Neural progenitor cell (in vitro differentiated cells): Measurements from ENCODE around the gene STKLD1. TPM values are rescaled to one million over a fixed set of nuclear protein-coding genes. Genes with fewer than 3 reads are reported as not detected.

ENCODE experiments used
- DNase-seq: peaks from one replicate; pipeline ENCODE4 v3.0.0-alpha.2; 2016; ENCODE audit warnings: low spot score
- H2AFZ ChIP-seq: fragments of 200-600 bp; sonication (generic); replicated peaks from 2 replicates; pipeline ENCODE4 v1.6.1; 2016; ENCODE audit warnings: antibody characterized with exemption
- H3F3A ChIP-seq: fragments of 200-600 bp; sonication (generic); 2 replicates; pipeline ENCODE4 v1.6.1; 2016; ENCODE audit warnings: antibody characterized with exemption, low read depth
- H3K27ac ChIP-seq: fragments of 200-600 bp; sonication (generic); 2 replicates; pipeline ENCODE4 v1.5.1; 2016; ENCODE audit warnings: mild to moderate bottlenecking
- H3K27me3 ChIP-seq: fragments of 200-600 bp; sonication (generic); 2 replicates; pipeline ENCODE4 v1.6.1; 2016; ENCODE audit warnings: mild to moderate bottlenecking, moderate library complexity
- H3K36me3 ChIP-seq: fragments of 200-600 bp; sonication (generic); 2 replicates; pipeline ENCODE4 v1.5.1; 2016
- H3K4me1 ChIP-seq: fragments of 200-600 bp; sonication (generic); 2 replicates; pipeline ENCODE4 v1.6.1; 2016; ENCODE audit warnings: mixed run types
- H3K4me2 ChIP-seq: fragments of 200-600 bp; sonication (generic); 2 replicates; pipeline ENCODE4 v1.6.1; 2016
- H3K4me3 ChIP-seq: fragments of 200-600 bp; sonication (generic); 2 replicates; pipeline ENCODE4 v1.5.1; 2016
- H3K79me2 ChIP-seq: fragments of 200-600 bp; sonication (generic); 2 replicates; pipeline ENCODE4 v1.6.1; 2016; ENCODE audit warnings: low read depth
- H3K9ac ChIP-seq: fragments of 200-600 bp; sonication (generic); 2 replicates; pipeline ENCODE4 v1.6.1; 2016
- H3K9me3 ChIP-seq: fragments of 200-600 bp; sonication (generic); 2 replicates; pipeline ENCODE4 v1.5.1; 2016; ENCODE audit warnings: low read depth
- H4K20me1 ChIP-seq: fragments of 200-600 bp; sonication (generic); 2 replicates; pipeline ENCODE4 v1.6.1; 2016; ENCODE audit warnings: low read depth
- H3K27ac Mint-ChIP-seq: 3 replicates; pipeline ENCODE4 v1.8.0; 2021; ENCODE audit warnings: mixed read lengths
- H3K27me3 Mint-ChIP-seq: 2 replicates; pipeline ENCODE4 v1.8.0; 2022; ENCODE audit warnings: low read depth, mild to moderate bottlenecking, inconsistent platforms, moderate library complexity, mixed read lengths; ENCODE audit not compliant: insufficient read depth
- H3K36me3 Mint-ChIP-seq: 3 replicates; pipeline ENCODE4 v1.8.0; 2021; ENCODE audit warnings: mixed read lengths
- H3K4me1 Mint-ChIP-seq: 3 replicates; pipeline ENCODE4 v1.8.0; 2021; ENCODE audit warnings: mixed read lengths
- H3K4me3 Mint-ChIP-seq: 3 replicates; pipeline ENCODE4 v1.8.0; 2021; ENCODE audit warnings: mild to moderate bottlenecking, moderate library complexity, mixed read lengths
- H3K9me3 Mint-ChIP-seq: 3 replicates; pipeline ENCODE4 v1.8.0; 2020; ENCODE audit warnings: mixed read lengths
- CTCF ChIP-seq: fragments of 200-600 bp; sonication (generic); IDR thresholded peaks from 2 replicates; pipeline ENCODE4 v1.5.1; 2017; ENCODE audit warnings: antibody characterized with exemption, mild to moderate bottlenecking
- EZH2 ChIP-seq: fragments of 200-600 bp; sonication (generic); IDR thresholded peaks from 2 replicates; pipeline ENCODE4 v1.6.1; 2017; ENCODE audit warnings: antibody characterized with exemption, mild to moderate bottlenecking, moderate library complexity
- EZH2phosphoT487 ChIP-seq: fragments of 200-600 bp; sonication (generic); IDR thresholded peaks from 2 replicates; pipeline ENCODE4 v1.6.1; 2017; ENCODE audit warnings: antibody characterized with exemption
- total RNA-seq: library from RNA; depleted of rRNA; stranded (reverse); fragments of >200 nt; gene quantifications from 2 replicates; pipeline ENCODE4 v1.2.3, GENCODE V29; 2015; ENCODE audit warnings: low replicate concordance

STKLD1 gene
- total RNA-seq, 1 donor from 2014 or later: 0.58 TPM

- DNase-seq: peak; percentile 39
- no peaks in the 10 kb centered on the region for H3K9me3 Mint-ChIP-seq
- peaks cover 20% of the 10 kb centered on the region for H3F3A ChIP-seq
- no peak overlapping the region for H2AFZ ChIP-seq
- H3K36me3 ChIP-seq: no peaks in the 10 kb centered on the region
- H3K79me2 ChIP-seq: peaks cover 31% of the 10 kb centered on the region
- no peak overlapping the region for H3K9ac ChIP-seq
- H3K27me3 Mint-ChIP-seq: peaks cover 6% of the 10 kb centered on the region
- no peaks in the 10 kb centered on the region for H3K36me3 Mint-ChIP-seq
- H3K4me2 ChIP-seq: no peak overlapping the region
- TF ChIP-seq CTCF (no peak), EZH2phosphoT487 (no peak), EZH2 (no peak)
- no peak overlapping the region for H3K4me3 ChIP-seq
- peaks cover 17% of the 10 kb centered on the region for H4K20me1 ChIP-seq
- peaks cover 32% of the 10 kb centered on the region for H3K4me1 Mint-ChIP-seq
- H3K27ac ChIP-seq: no peak overlapping the region
- no peak overlapping the region for H3K27ac Mint-ChIP-seq
- no peaks in the 10 kb centered on the region for H3K9me3 ChIP-seq
- peaks cover 8% of the 10 kb centered on the region for H3K4me1 ChIP-seq
- no peaks in the 10 kb centered on the region for H3K27me3 ChIP-seq
- H3K4me3 Mint-ChIP-seq: peak overlapping the region; percentile 57
These were observed 44.2 kb downstream of the STKLD1 start for GRCh38 chr9:133420392-133420827.

GRCh38 chr9:133421615-133422542 lies 45.7 kb downstream of the STKLD1 start, which contains the start of gene ADAMTS13:
TSS of gene ADAMTS13 (plus strand) at chr9:133422367. CDS start at chr9:133422444, 77 bp downstream.
- TF ChIP-seq EZH2phosphoT487 (no peak), CTCF (peak; percentile 25)
- H3K27me3 Mint-ChIP-seq: peaks cover 11% of the 10 kb centered on the region
- Histone ChIP-seq H3F3A (peaks cover 20% of the 10 kb centered on the region), H3K36me3 (no peaks in the 10 kb centered on the region), H3K9me3 (no peaks in the 10 kb centered on the region), H3K27ac (no peak within 1 kb of the TSS), H3K4me2 (no peak within 1 kb of the TSS), H3K4me3 (no peak within 1 kb of the TSS), H3K9ac (peak within 1 kb of the TSS; percentile 34), H3K79me2 (peaks cover 16% of the 10 kb centered on the region), H3K4me1 (peaks cover 4% of the 10 kb centered on the region), H4K20me1 (peaks cover 7% of the 10 kb centered on the region), H2AFZ (no peak within 1 kb of the TSS), H3K27me3 (no peaks in the 10 kb centered on the region)
- DNase-seq: peak; percentile 32
- H3K4me1 Mint-ChIP-seq: peaks cover 26% of the 10 kb centered on the region
- H3K9me3 Mint-ChIP-seq: no peaks in the 10 kb centered on the region
- H3K36me3 Mint-ChIP-seq: no peaks in the 10 kb centered on the region
- H3K27ac Mint-ChIP-seq: peak within 1 kb of the TSS; percentile 46
- H3K4me3 Mint-ChIP-seq: no peak within 1 kb of the TSS

GRCh38 chr9:133423216-133423615 lies 47.0 kb downstream of the STKLD1 start:
- H3F3A ChIP-seq: peaks cover 20% of the 10 kb centered on the region

More at GRCh38 chr9:133423216-133423615, 47.0 kb downstream of the STKLD1 start:
- Histone ChIP-seq H3K4me3 (no peak overlapping the region), H4K20me1 (no peaks in the 10 kb centered on the region), H2AFZ (no peak overlapping the region), H3K4me2 (no peak overlapping the region), H3K27me3 (peaks cover 13% of the 10 kb centered on the region), H3K9me3 (no peaks in the 10 kb centered on the region), H3K36me3 (no peaks in the 10 kb centered on the region), H3K79me2 (peaks cover 8% of the 10 kb centered on the region), H3K27ac (no peak overlapping the region), H3K4me1 (no peaks in the 10 kb centered on the region), H3K9ac (peak overlapping the region; percentile 34)
- no peak for TF ChIP-seq EZH2phosphoT487
- TF ChIP-seq EZH2: no peak
- TF ChIP-seq CTCF: no peak
- H3K36me3 Mint-ChIP-seq: no peaks in the 10 kb centered on the region
- no peak overlapping the region for H3K4me3 Mint-ChIP-seq
- H3K4me1 Mint-ChIP-seq: peaks cover 32% of the 10 kb centered on the region
- DNase-seq: no peak
- peaks cover 24% of the 10 kb centered on the region for H3K27me3 Mint-ChIP-seq
- H3K9me3 Mint-ChIP-seq: no peaks in the 10 kb centered on the region
- peak overlapping the region; percentile 46 for H3K27ac Mint-ChIP-seq
